HFF-Myc (cell line): ENCODE results near the gene SLC12A2.

ENCODE experiments used
- DNase-seq: peaks from one replicate; pipeline ENCODE4 v3.0.0-alpha.2; 2011; ENCODE audit warnings: low read depth; ENCODE audit errors: extremely low read depth
- H3K4me3 ChIP-seq: replicated peaks from 2 replicates; pipeline ENCODE4 v1.5.1; 2011; ENCODE audit warnings: low read depth, mild to moderate bottlenecking, control low read depth, low read length
- CTCF ChIP-seq: IDR thresholded peaks from 2 replicates; pipeline ENCODE4 v1.5.1; 2012; ENCODE audit warnings: mild to moderate bottlenecking, low read depth, low read length, control low read depth; ENCODE audit errors: missing control alignments

The SLC12A2 gene

DNA sequence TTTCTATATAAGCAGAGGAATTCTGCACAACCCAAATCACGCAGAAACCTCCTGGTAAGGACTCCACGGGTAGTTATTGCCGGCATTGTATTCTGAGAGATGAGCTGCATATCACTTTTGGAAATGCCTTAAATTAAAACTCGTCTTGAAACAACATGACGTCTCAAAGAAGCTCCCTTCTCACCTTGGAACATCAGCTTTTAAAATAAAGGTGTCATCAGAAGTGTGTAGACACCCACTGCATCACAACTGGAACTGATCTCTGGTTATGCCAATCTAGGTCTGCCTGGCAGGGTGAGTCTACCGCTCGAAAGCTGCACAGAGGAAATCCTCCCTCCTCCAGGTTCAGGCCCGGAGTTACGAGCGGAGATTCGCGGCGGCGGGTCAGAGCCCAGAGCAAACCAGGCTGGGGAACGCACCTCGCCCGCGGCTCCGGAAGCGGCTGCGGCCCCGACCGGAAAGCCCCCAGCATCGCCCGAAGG lies 974 bp upstream of the SLC12A2 start:
- DNase-seq: no peak
- no peak for TF ChIP-seq CTCF
- peak overlapping the region; percentile 66 for H3K4me3 ChIP-seq

- H3K4me3 ChIP-seq: peak overlapping the region; percentile 66
- peak; percentile 13 for TF ChIP-seq CTCF
- DNase-seq: no peak
Measured at GRCh38 chr5:128083811-128084227, 253 bp downstream of the SLC12A2 start.

GRCh38 chr5:128084228-128085167 lies 932 bp downstream of the SLC12A2 start:
- H3K4me3 ChIP-seq: peak overlapping the region; percentile 66
- no peak for DNase-seq
- TF ChIP-seq CTCF: no peak

DNA sequence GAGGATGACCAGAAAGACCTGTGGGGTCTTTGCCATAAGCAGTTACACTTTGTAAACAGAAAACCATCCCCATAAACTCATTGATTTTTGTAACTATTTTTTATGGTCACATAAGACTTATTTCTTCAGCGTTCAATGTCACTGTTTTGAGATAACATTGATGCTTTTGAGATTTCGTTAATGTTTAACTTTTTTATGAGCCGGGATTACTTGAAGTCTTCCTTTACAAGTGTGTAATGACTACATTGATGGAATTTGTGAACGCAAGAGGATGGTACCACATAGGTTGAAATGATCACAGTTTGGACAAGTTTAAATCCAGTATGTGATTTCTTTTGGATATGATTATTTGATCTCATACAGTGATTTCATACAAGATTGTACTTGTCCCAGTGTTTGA lies 1.8 kb downstream of the SLC12A2 start:
- no peak for DNase-seq
- peak overlapping the region; percentile 66 for H3K4me3 ChIP-seq
- no peak for TF ChIP-seq CTCF

- DNase-seq: no peak
- no peak for TF ChIP-seq CTCF
- no peak overlapping the region for H3K4me3 ChIP-seq
Measured at GRCh38 chr5:128091579-128091978, 8.0 kb downstream of the SLC12A2 start.

- H3K4me3 ChIP-seq: no peak overlapping the region
- TF ChIP-seq CTCF: no peak
- DNase-seq: no peak
Measured at GRCh38 chr5:128092144-128092543, 8.6 kb downstream of the SLC12A2 start.
